Cardiac muscle cell (in vitro differentiated cells and primary cell): ENCODE measurements around the gene ALDOC. TPM values are rescaled to one million over a fixed set of nuclear protein-coding genes. Genes with fewer than 3 reads are reported as not detected.

Source experiments
- DNase-seq, 2 donors: peaks; one replicate each; pipeline versions ENCODE4 v3.0.0 to v3.0.0-alpha.2; 2010 to 2017; ENCODE audit warnings: low read depth in 1 of 2, low spot score in 1 of 2
- H3K27ac ChIP-seq: fragments of 200-600 bp; sonication (generic); 2 replicates; pipeline ENCODE4 v1.5.1; 2016
- H3K27me3 ChIP-seq: fragments of 200-600 bp; sonication (generic); 2 replicates; pipeline ENCODE4 v1.6.0; 2016; ENCODE audit warnings: control low read depth
- H3K36me3 ChIP-seq: fragments of 200-600 bp; sonication (generic); 2 replicates; pipeline ENCODE4 v1.5.1; 2016; ENCODE audit warnings: control low read depth
- H3K4me1 ChIP-seq: fragments of 200-600 bp; sonication (generic); 2 replicates; pipeline ENCODE4 v1.8.1; 2017; ENCODE audit warnings: low read depth, mild to moderate bottlenecking, mixed run types
- H3K4me3 ChIP-seq: fragments of 200-600 bp; sonication (generic); 2 replicates; pipeline ENCODE4 v1.5.1; 2016; ENCODE audit warnings: mild to moderate bottlenecking
- H3K9me3 ChIP-seq: fragments of 200-600 bp; sonication (generic); 2 replicates; pipeline ENCODE4 v1.5.1; 2017; ENCODE audit warnings: low read depth, mild to moderate bottlenecking, control low read depth
- CTCF ChIP-seq: IDR thresholded peaks from 2 replicates; pipeline ENCODE4 v1.5.1; 2012; ENCODE audit warnings: low read depth, mild to moderate bottlenecking, low read length
- polyA plus RNA-seq: library from polyadenylated mRNA; unstranded; fragments of >200 nt; fragmentation: Nextera tagmentation; extraction: Ambion mirVana; gene quantifications from 2 replicates; pipeline ENCODE4 v1.2.1, GENCODE V29; 2016
- total RNA-seq: library from RNA; depleted of rRNA; stranded (reverse); fragments of >200 nt; gene quantifications from 2 replicates; pipeline ENCODE4 v1.2.3, GENCODE V29; 2016

The ALDOC gene
- total and polyA plus RNA-seq, 2 experiments from 2014 or later = 177 to 183 TPM

- H3K9me3 ChIP-seq = no peaks in the 10 kb centered on the region
- H3K36me3 ChIP-seq = peaks cover 26% of the 10 kb centered on the region
- DNase-seq = no peak
- H3K4me1 ChIP-seq = peaks cover 4% of the 10 kb centered on the region
- H3K4me3 ChIP-seq = no peak overlapping the region
- TF ChIP-seq CTCF = no peak
- no peak overlapping the region for H3K27ac ChIP-seq
- H3K27me3 ChIP-seq = no peaks in the 10 kb centered on the region
Observed at GRCh38 chr17:28550858-28551257, 25.8 kb downstream of the ALDOC start.

- Histone ChIP-seq H3K36me3 (peaks cover 17% of the 10 kb centered on the region), H3K4me1 (peaks cover 4% of the 10 kb centered on the region), H3K27ac (no peak overlapping the region)
Observed at GRCh38 chr17:28549236-28550132, 27.2 kb downstream of the ALDOC start.

GRCh38 chr17:28548417-28549130 is 28.1 kb downstream of the ALDOC start:
- no peak for DNase-seq
- Histone ChIP-seq H3K27me3 (no peaks in the 10 kb centered on the region), H3K27ac (no peak overlapping the region), H3K4me3 (no peak overlapping the region), H3K36me3 (peaks cover 9% of the 10 kb centered on the region), H3K4me1 (peaks cover 4% of the 10 kb centered on the region), H3K9me3 (no peaks in the 10 kb centered on the region)
- no peak for TF ChIP-seq CTCF

More at GRCh38 chr17:28549236-28550132, 27.2 kb downstream of the ALDOC start:
- Histone ChIP-seq H3K4me3 (no peak overlapping the region), H3K27me3 (no peaks in the 10 kb centered on the region), H3K9me3 (no peaks in the 10 kb centered on the region)
- no peak for TF ChIP-seq CTCF
- DNase-seq = no peak

- H3K4me1 ChIP-seq = peaks cover 2% of the 10 kb centered on the region
Observed at GRCh38 chr17:28547623-28548416, 28.9 kb downstream of the ALDOC start.

More at GRCh38 chr17:28547623-28548416, 28.9 kb downstream of the ALDOC start:
- H3K4me3 ChIP-seq = no peak overlapping the region
- H3K27ac ChIP-seq = no peak overlapping the region
- peak; percentile 97 for TF ChIP-seq CTCF
- no peaks in the 10 kb centered on the region for H3K9me3 ChIP-seq
- peak; percentile 73 to 81 for DNase-seq
- H3K27me3 ChIP-seq = no peaks in the 10 kb centered on the region
- peaks cover 9% of the 10 kb centered on the region for H3K36me3 ChIP-seq
